ENCODE measurements around the gene CFAP97D1.

The CFAP97D1 gene

DNA sequence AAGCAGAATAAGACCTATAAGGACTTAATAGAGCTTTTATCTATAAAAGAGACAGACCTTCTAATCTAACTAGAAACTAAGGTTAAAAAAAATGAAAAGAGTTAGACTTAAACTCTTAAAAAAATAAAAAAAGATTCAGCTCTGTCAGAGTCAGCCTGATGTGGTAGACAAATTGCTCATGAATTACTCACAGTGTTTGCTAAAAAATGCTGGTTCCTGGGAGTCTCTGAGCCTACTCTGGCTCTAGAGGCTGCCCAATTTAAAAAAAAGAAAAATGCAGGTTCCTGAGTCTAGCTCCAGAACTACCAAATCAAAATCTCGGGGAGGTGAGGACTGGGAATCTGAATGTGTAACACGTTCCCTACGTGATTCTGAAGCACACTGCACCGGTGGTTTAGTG lies 39.7 kb upstream of the CFAP97D1 start:
- no peak for DNase-seq (ENCODE audit: low read depth)
- TF ChIP-seq, protein P1, sequence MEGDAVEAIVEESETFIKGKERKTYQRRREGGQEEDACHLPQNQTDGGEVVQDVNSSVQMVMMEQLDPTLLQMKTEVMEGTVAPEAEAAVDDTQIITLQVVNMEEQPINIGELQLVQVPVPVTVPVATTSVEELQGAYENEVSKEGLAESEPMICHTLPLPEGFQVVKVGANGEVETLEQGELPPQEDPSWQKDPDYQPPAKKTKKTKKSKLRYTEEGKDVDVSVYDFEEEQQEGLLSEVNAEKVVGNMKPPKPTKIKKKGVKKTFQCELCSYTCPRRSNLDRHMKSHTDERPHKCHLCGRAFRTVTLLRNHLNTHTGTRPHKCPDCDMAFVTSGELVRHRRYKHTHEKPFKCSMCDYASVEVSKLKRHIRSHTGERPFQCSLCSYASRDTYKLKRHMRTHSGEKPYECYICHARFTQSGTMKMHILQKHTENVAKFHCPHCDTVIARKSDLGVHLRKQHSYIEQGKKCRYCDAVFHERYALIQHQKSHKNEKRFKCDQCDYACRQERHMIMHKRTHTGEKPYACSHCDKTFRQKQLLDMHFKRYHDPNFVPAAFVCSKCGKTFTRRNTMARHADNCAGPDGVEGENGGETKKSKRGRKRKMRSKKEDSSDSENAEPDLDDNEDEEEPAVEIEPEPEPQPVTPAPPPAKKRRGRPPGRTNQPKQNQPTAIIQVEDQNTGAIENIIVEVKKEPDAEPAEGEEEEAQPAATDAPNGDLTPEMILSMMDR (IDR thresholded peaks at IDR 0.05; ENCODE audit: control insufficient read depth, extremely low read depth, insufficient read depth), result no peak
- H3K4me3 ChIP-seq (ENCODE audit: low read depth, low read length), result no peak overlapping the region

DNA sequence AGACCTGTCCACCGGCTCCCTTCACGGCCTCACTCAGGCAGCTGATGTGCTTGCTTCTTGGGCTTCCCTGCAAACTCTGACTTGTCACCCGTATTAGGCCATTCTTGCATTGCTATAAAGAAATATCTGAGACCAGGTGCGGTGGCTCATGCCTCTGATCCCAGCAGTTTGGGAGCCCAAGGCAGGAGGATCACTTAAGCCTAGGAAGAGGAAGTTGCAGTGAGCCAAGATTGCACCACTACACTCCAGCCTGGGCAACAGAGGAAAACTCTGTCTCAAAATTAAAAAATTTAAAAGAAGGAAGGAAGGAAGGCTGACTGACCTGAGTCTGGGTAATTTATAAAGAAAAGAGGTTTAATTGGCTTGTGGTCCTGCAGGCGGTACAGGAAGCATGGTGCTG lies 38.6 kb upstream of the CFAP97D1 start:
- DNase-seq (ENCODE audit: low read depth), result no peak
- H3K4me3 ChIP-seq (ENCODE audit: low read depth, low read length), result no peak overlapping the region
- TF ChIP-seq, protein P1 (IDR thresholded peaks at IDR 0.05; ENCODE audit: control insufficient read depth, extremely low read depth, insufficient read depth), result no peak

DNA sequence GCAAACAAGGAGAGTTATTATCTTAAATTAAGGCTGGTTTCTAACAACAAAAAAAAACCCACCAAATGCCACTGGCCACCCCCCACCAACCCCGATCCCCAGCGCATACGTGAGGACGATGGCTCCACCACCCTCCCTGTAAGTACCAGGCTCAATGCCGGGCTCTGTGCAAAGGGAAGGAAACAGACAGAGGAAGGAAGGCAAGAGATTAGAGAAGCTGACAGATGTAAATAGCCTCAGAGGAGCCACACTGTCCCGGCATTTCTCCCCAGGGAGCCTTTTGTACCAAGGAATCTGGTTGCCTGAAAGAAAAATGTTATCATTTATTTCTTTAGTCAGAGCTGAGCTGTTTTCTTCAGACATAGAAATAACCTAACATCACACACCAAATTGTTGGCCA lies 34.7 kb upstream of the CFAP97D1 start:
- DNase-seq (ENCODE audit: low read depth), result no peak
- TF ChIP-seq, protein P1 (IDR thresholded peaks at IDR 0.05; ENCODE audit: control insufficient read depth, extremely low read depth, insufficient read depth), result no peak
- no peak overlapping the region for H3K4me3 ChIP-seq (ENCODE audit: low read depth, low read length)

DNA sequence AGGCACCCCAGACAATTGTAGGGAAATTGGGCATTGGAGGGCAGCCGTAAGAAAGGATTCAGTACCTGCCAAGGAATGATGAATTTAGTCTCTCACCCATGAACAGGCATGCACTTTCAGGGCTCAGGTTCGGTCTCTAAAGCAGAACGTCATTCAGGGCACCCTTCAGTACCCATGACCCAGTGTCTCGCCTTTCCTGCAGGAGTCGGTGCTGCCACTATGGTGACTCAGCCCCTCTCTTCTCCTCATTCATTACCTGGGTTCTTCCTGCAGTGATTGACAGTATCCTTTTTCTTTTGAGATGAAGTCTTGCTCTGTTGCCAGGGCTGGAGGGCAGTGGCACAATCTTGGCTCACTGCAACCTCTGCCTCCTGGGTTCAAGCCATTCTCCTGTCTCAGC lies 30.1 kb upstream of the CFAP97D1 start:
- DNase-seq (ENCODE audit: low read depth), result no peak
- TF ChIP-seq, protein P1 (IDR thresholded peaks at IDR 0.05; ENCODE audit: control insufficient read depth, extremely low read depth, insufficient read depth), result no peak
- H3K4me3 ChIP-seq (ENCODE audit: low read depth, low read length), result no peak overlapping the region

DNA sequence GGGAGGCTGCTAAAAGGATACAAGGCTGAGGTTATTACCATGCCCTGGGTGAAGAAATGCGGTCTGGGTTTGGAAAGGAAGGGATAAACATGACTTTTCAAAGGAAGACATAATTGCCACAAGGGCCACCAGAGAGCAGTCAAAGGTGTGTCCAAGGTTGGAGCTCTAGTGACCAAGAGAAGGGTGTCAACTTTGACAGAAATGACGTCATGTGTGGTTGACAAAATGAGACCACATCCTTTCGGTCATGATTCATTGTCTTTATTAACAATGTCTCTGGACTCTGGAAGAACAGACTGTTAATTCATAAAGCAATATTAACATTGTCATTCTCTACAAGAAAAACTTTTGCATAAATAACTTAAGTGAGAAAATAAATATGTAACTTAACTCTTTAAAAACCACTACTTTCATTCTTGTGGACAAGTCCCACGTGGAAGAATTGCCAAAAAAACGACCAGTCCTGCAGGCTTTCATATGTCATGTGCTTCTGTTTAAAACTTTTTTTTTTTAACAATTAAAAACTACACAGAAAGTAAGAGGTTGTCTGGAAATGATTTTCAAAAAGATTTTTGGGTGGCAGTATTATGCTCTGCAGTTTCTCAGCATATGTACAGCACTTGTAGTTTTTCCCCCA lies 26.6 kb upstream of the CFAP97D1 start:
- TF ChIP-seq, protein P1 (IDR thresholded peaks at IDR 0.05; ENCODE audit: control insufficient read depth, extremely low read depth, insufficient read depth), result no peak
- no peak overlapping the region for H3K4me3 ChIP-seq (ENCODE audit: low read depth, low read length)
- no peak for DNase-seq (ENCODE audit: low read depth)

DNA sequence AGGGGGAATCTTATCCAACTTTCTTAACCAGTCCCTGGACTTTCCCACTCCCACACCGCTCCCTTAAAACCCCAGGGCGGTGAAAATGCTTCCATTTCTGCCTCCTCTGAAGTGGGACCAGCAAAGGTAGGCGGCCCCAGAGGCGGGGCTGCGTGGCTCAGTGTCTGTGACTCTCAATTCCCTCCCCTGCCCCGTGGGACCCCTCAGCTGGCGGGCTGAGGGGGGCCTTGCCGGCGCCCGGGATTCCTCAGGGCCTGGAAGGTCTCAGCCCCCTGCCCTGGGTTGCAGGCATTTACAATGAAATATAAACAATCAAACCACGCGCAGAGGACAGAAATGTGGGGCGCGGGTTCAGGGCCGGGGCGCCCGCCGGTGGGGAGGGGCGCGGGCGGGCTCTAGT lies 25.3 kb upstream of the CFAP97D1 start:
- DNase-seq (ENCODE audit: low read depth), result no peak
- TF ChIP-seq, protein P1 (IDR thresholded peaks at IDR 0.05; ENCODE audit: control insufficient read depth, extremely low read depth, insufficient read depth), result no peak
- no peak overlapping the region for H3K4me3 ChIP-seq (ENCODE audit: low read depth, low read length)

DNA sequence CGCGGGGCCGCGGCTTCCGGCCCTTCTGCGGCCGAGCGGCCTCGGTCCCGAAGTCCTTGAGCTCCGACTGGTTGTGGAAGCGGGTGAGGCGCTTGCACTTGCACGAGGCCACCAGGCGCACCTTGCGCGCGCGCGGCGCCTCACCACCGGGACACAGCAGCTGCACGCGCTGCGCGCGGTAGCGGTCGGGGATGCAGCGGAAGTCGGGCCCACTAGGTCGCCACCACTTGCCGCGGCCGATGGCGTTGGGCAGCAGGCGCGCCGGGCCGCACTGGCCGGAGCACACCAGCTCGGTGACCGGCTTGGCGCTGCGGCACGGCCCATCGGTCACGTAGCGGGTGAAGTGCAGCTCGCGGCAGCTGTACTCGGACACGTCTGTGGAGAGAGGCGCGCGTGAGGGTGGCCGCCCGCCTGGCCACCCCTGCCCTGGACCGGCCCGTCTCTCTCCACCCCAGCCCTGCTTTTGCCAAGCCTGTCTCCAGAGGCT lies 24.8 kb upstream of the CFAP97D1 start:
- no peak for DNase-seq (ENCODE audit: low read depth)
- no peak overlapping the region for H3K4me3 ChIP-seq (ENCODE audit: low read depth, low read length)
- TF ChIP-seq, protein P1 (IDR thresholded peaks at IDR 0.05; ENCODE audit: control insufficient read depth, extremely low read depth, insufficient read depth), result no peak

Measured in LNCaP clone FGC (cell line).